Vagina (tissue), 2 donors: ENCODE measurements around the gene ATP5ME.
"Not testable (repeated sequence)": the region's sequence is repeated elsewhere in the genome, so short reads cannot be mapped to it uniquely, and the experiment has no call there.

Source experiments
- CTCF ChIP-seq, 3 experiments: fragments of 450-650 bp in 2 of 3; fragments of 200-600 bp in 1 of 3; sonication (generic) in 1 of 3; IDR thresholded peaks; one replicate each; pipeline ENCODE4 v1.5.1; 2017 to 2019; ENCODE audit warnings: antibody characterized with exemption in 3 of 3, mild to moderate bottlenecking in 2 of 3, moderate library complexity in 2 of 3
- POLR2A ChIP-seq, 2 donors: fragments of 450-650 bp; IDR thresholded peaks; one replicate each; pipeline ENCODE4 v1.6.1; 2017; ENCODE audit warnings: antibody characterized with exemption in 2 of 2, mild to moderate bottlenecking in 2 of 2, moderate library complexity in 2 of 2
- POLR2AphosphoS5 ChIP-seq, 2 donors: sonication (generic); formaldehyde crosslinking; IDR thresholded peaks; one replicate each; pipeline ENCODE4 v1.9.0; 2017; ENCODE audit warnings: antibody characterized with exemption in 2 of 2, mild to moderate bottlenecking in 2 of 2, low read depth in 1 of 2; ENCODE audit not compliant: insufficient read depth in 1 of 2

DNA sequence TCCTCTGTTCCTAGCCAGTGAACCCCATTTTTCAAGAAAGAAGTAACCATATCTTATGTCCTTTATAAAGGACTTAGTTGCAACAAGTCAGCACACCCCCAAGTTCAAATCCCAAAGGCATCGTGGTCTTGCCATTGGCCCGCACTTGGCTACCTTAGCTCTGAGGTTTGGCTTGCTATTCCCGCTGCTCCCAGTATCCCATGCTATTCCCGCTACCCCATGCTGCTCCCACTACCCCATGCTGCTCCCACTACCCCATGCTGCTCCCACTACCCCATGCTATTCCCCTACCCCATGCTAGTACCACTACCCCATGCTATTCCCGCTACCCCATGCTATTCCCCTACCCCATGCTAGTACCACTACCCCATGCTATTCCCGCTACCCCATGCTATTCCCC lies 5.9 kb downstream of the ATP5ME start:
- TF ChIP-seq CTCF (IDR thresholded peaks at IDR 0.05); POLR2AphosphoS5 (IDR thresholded peaks at IDR 0.05; ENCODE audit: insufficient read depth in 1 of 2, low read depth in 1 of 2); POLR2A (IDR thresholded peaks at IDR 0.05): not testable (repeated sequence)
